ENCODE data around the gene MAK. TPM values are rescaled to one million over a fixed set of nuclear protein-coding genes. Genes with fewer than 3 reads are reported as not detected.

The MAK gene
- total RNA-seq, 1 experiment from 2014 or later: 0.22 TPM

DNA sequence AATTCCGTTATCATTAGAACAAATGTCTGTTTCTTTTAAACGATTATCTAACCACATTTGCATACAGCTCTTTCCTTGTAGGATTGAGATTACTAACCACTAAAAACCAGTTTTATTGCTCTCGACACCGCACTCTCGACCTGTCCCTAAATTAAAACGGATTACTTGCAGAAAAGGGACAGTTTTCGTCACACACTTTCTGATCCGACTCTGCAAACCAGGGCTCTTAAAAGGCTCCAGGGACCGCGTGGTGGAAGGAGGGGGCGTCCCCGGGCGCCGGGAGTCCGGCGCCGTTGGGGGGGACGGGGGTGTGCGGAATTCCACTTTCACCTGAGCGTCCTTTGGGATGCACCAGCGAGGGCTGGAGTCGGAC is 731 bp downstream of the MAK start:
- H3K27ac ChIP-seq (ENCODE audit: low read depth, low read length): no peak overlapping the region
- intact Hi-C loops (cut with micrococcal nuclease): no loop called here
- H2AFZ ChIP-seq (ENCODE audit: low read depth, low read length, poor library complexity, severe bottlenecking): no peak overlapping the region
- no TSS peak for BruUV-seq (replicated peaks)
- no peaks in the 10 kb centered on the region for H3K9me2 ChIP-seq (ENCODE audit: insufficient read depth)
- H3K4me1 ChIP-seq (ENCODE audit: control insufficient read depth in 1 of 2, insufficient read depth in 2 of 2, low read length in 2 of 2): peaks cover 10 to 21% of the 10 kb centered on the region in 2 experiments; a peak in 3 of 4 replicates
- H3K79me2 ChIP-seq (ENCODE audit: insufficient read depth, low read length): no peaks in the 10 kb centered on the region
- ChIA-PET POLR2A (no interaction called here), RAD21 (ENCODE audit: low non-redundant PET in 1 of 2, low total read pairs in 2 of 2, uncharacterized antibody in 2 of 2, unreplicated experiment in 2 of 2) (no interaction called here), CTCF (interaction anchor here (0.6 kb wide), 1 partner anchor 534 kb away, joined by 3 read pairs; no protein-coding TSS in a partner anchor)
- peaks cover 21% of the 10 kb centered on the region for H3K27me3 ChIP-seq (ENCODE audit: insufficient read depth, low read length)
- TF ChIP-seq, protein P1, sequence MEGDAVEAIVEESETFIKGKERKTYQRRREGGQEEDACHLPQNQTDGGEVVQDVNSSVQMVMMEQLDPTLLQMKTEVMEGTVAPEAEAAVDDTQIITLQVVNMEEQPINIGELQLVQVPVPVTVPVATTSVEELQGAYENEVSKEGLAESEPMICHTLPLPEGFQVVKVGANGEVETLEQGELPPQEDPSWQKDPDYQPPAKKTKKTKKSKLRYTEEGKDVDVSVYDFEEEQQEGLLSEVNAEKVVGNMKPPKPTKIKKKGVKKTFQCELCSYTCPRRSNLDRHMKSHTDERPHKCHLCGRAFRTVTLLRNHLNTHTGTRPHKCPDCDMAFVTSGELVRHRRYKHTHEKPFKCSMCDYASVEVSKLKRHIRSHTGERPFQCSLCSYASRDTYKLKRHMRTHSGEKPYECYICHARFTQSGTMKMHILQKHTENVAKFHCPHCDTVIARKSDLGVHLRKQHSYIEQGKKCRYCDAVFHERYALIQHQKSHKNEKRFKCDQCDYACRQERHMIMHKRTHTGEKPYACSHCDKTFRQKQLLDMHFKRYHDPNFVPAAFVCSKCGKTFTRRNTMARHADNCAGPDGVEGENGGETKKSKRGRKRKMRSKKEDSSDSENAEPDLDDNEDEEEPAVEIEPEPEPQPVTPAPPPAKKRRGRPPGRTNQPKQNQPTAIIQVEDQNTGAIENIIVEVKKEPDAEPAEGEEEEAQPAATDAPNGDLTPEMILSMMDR (IDR thresholded peaks at IDR 0.05 in 2 of 3, conservative IDR thresholded peaks at IDR 0.05 in 1 of 3; ENCODE audit: borderline replicate concordance in 1 of 3, insufficient read depth in 1 of 3, low read depth in 2 of 3, low read length in 2 of 3): no peak
- TF ChIP-seq EGR1 (IDR thresholded peaks at IDR 0.05; ENCODE audit: low read depth) (no peak), POLR2A (IDR thresholded peaks at IDR 0.05; ENCODE audit: borderline replicate concordance, extremely low read depth, insufficient read depth, insufficient read length) (no peak), ELF1 (IDR thresholded peaks at IDR 0.05; ENCODE audit: borderline replicate concordance, low read depth) (no peak), SIN3A (IDR thresholded peaks at IDR 0.05; ENCODE audit: low read depth) (no peak), EZH2 (IDR thresholded peaks at IDR 0.05) (no peak), ZNF274 (IDR thresholded peaks at IDR 0.05; ENCODE audit: low read depth, low read length) (no peak), FOSL1 (IDR thresholded peaks at IDR 0.05; ENCODE audit: low read depth) (no peak), TCF7L2 (IDR thresholded peaks at IDR 0.05; ENCODE audit: borderline replicate concordance, extremely low read depth, insufficient read depth, insufficient read length) (no peak), CEBPB (IDR thresholded peaks at IDR 0.05; ENCODE audit: low read depth) (no peak)
- TF ChIP-seq, protein P2, sequence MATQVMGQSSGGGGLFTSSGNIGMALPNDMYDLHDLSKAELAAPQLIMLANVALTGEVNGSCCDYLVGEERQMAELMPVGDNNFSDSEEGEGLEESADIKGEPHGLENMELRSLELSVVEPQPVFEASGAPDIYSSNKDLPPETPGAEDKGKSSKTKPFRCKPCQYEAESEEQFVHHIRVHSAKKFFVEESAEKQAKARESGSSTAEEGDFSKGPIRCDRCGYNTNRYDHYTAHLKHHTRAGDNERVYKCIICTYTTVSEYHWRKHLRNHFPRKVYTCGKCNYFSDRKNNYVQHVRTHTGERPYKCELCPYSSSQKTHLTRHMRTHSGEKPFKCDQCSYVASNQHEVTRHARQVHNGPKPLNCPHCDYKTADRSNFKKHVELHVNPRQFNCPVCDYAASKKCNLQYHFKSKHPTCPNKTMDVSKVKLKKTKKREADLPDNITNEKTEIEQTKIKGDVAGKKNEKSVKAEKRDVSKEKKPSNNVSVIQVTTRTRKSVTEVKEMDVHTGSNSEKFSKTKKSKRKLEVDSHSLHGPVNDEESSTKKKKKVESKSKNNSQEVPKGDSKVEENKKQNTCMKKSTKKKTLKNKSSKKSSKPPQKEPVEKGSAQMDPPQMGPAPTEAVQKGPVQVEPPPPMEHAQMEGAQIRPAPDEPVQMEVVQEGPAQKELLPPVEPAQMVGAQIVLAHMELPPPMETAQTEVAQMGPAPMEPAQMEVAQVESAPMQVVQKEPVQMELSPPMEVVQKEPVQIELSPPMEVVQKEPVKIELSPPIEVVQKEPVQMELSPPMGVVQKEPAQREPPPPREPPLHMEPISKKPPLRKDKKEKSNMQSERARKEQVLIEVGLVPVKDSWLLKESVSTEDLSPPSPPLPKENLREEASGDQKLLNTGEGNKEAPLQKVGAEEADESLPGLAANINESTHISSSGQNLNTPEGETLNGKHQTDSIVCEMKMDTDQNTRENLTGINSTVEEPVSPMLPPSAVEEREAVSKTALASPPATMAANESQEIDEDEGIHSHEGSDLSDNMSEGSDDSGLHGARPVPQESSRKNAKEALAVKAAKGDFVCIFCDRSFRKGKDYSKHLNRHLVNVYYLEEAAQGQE (IDR thresholded peaks at IDR 0.05; ENCODE audit: low read depth): no peak
- no peaks in the 10 kb centered on the region for H3K9me3 ChIP-seq (ENCODE audit: control insufficient read depth in 1 of 2, insufficient read depth in 1 of 2, low read depth in 1 of 2, low read length in 2 of 2)
- no peaks in the 10 kb centered on the region for H4K20me1 ChIP-seq (ENCODE audit: insufficient read depth)
- H3K36me3 ChIP-seq (ENCODE audit: control insufficient read depth in 1 of 2, insufficient read depth in 2 of 2, low read length in 2 of 2): no peaks in the 10 kb centered on the region
- H3K4me2 ChIP-seq (ENCODE audit: low read length): peak overlapping the region; percentile 94
- H3K4me3 ChIP-seq (replicated peaks in 1 of 2; ENCODE audit: low read depth in 1 of 2, low read length in 2 of 2): peak overlapping the region; percentile 46 to 61
- peak overlapping the region; percentile 62 for H3K9ac ChIP-seq (ENCODE audit: low read length)
- no peak for DNase-seq (ENCODE audit: low read depth, low spot score)
- ATAC-seq: no peak
